IgD-negative memory B cell (primary cell): ENCODE results near the gene TUBAL3. TPM values are rescaled to one million over a fixed set of nuclear protein-coding genes. Genes with fewer than 3 reads are reported as not detected.

Experiments used
- H3K27ac Mint-ChIP-seq, 3 donors: one replicate each; pipeline ENCODE4 v1.8.0; 2020 to 2022; ENCODE audit warnings: mild to moderate bottlenecking in 3 of 3, mixed read lengths in 3 of 3, moderate library complexity in 1 of 3
- H3K27me3 Mint-ChIP-seq: one replicate; pipeline ENCODE4 v1.8.0; 2021; ENCODE audit warnings: mixed read lengths
- H3K36me3 Mint-ChIP-seq: one replicate; pipeline ENCODE4 v1.8.0; 2020; ENCODE audit warnings: mild to moderate bottlenecking, mixed read lengths
- H3K4me1 Mint-ChIP-seq, 3 donors: one replicate each; pipeline ENCODE4 v1.8.0; 2020 to 2022; ENCODE audit warnings: mixed read lengths in 3 of 3, mild to moderate bottlenecking in 1 of 3
- H3K4me3 Mint-ChIP-seq, 4 donors: one replicate each; pipeline ENCODE4 v1.8.0; 2020 to 2022; ENCODE audit warnings: mild to moderate bottlenecking in 4 of 4, mixed read lengths in 4 of 4, moderate library complexity in 3 of 4
- H3K9me3 Mint-ChIP-seq, 3 donors: one replicate each; pipeline ENCODE4 v1.8.0; 2020 to 2021; ENCODE audit warnings: mixed read lengths in 3 of 3, mild to moderate bottlenecking in 1 of 3
- polyA plus RNA-seq: library from polyadenylated mRNA; unstranded; fragments of 300-500 nt; fragmentation: Illumina TruSeq; gene quantifications from one replicate; pipeline ENCODE4 v1.2.3, GENCODE V29; 2021

TUBAL3 gene
- polyA plus RNA-seq, 1 donor from 2014 or later: not detected

- Mint-ChIP-seq H3K4me3 (no peak overlapping the region), H3K36me3 (no peaks in the 10 kb centered on the region), H3K27ac (no peak overlapping the region), H3K27me3 (no peaks in the 10 kb centered on the region), H3K9me3 (no peaks in the 10 kb centered on the region), H3K4me1 (peaks cover 9 to 18% (median 12%) of the 10 kb centered on the region in 3 donors)
Measured at GRCh38 chr10:5441106-5441505, 36.5 kb upstream of the TUBAL3 start.

- no peaks in the 10 kb centered on the region for H3K36me3 Mint-ChIP-seq
- peaks cover 7 to 17% (median 11%) of the 10 kb centered on the region in 3 donors for H3K4me1 Mint-ChIP-seq
- H3K27me3 Mint-ChIP-seq: no peaks in the 10 kb centered on the region
- H3K9me3 Mint-ChIP-seq: no peaks in the 10 kb centered on the region
- no peak overlapping the region for H3K27ac Mint-ChIP-seq
- H3K4me3 Mint-ChIP-seq: no peak overlapping the region
Measured at GRCh38 chr10:5440206-5440605, 35.6 kb upstream of the TUBAL3 start.

- Mint-ChIP-seq H3K9me3 (peaks cover 0 to 3% (median 0%) of the 10 kb centered on the region in 3 donors), H3K4me3 (no peak overlapping the region), H3K27me3 (no peaks in the 10 kb centered on the region), H3K27ac (no peak overlapping the region), H3K4me1 (peaks cover 0 to 5% (median 0%) of the 10 kb centered on the region in 3 donors), H3K36me3 (no peaks in the 10 kb centered on the region)
Measured at GRCh38 chr10:5435328-5435727, 30.7 kb upstream of the TUBAL3 start.

GRCh38 chr10:5434017-5434753, 29.6 kb upstream of the TUBAL3 start:
- peaks cover 0 to 3% (median 0%) of the 10 kb centered on the region in 3 donors for H3K9me3 Mint-ChIP-seq
- H3K4me3 Mint-ChIP-seq: no peak overlapping the region

GRCh38 chr10:5433182-5433581, 28.6 kb upstream of the TUBAL3 start:
- Mint-ChIP-seq H3K4me1 (peaks cover 0 to 5% (median 0%) of the 10 kb centered on the region in 3 donors), H3K9me3 (peaks cover 0 to 3% (median 0%) of the 10 kb centered on the region in 3 donors), H3K27me3 (no peaks in the 10 kb centered on the region), H3K27ac (no peak overlapping the region), H3K36me3 (no peaks in the 10 kb centered on the region), H3K4me3 (no peak overlapping the region)

More at GRCh38 chr10:5434017-5434753, 29.6 kb upstream of the TUBAL3 start:
- Mint-ChIP-seq H3K27me3 (no peaks in the 10 kb centered on the region), H3K4me1 (peaks cover 0 to 5% (median 0%) of the 10 kb centered on the region in 3 donors), H3K27ac (no peak overlapping the region), H3K36me3 (no peaks in the 10 kb centered on the region)

- Mint-ChIP-seq H3K9me3 (peaks cover 0 to 3% (median 0%) of the 10 kb centered on the region in 3 donors), H3K4me3 (no peak overlapping the region), H3K27ac (no peak overlapping the region), H3K27me3 (no peaks in the 10 kb centered on the region), H3K36me3 (no peaks in the 10 kb centered on the region), H3K4me1 (peaks cover 0 to 6% (median 0%) of the 10 kb centered on the region in 3 donors)
Measured at GRCh38 chr10:5428133-5428532, 23.5 kb upstream of the TUBAL3 start.

GRCh38 chr10:5424751-5425150, 20.1 kb upstream of the TUBAL3 start:
- H3K27ac Mint-ChIP-seq: no peak overlapping the region
- no peak overlapping the region for H3K4me3 Mint-ChIP-seq
- H3K36me3 Mint-ChIP-seq: peaks cover 4% of the 10 kb centered on the region
- peaks cover 0 to 3% (median 0%) of the 10 kb centered on the region in 3 donors for H3K4me1 Mint-ChIP-seq
- peaks cover under 1 to 3% (median 2%) of the 10 kb centered on the region in 3 donors for H3K9me3 Mint-ChIP-seq
- peaks cover 1% of the 10 kb centered on the region for H3K27me3 Mint-ChIP-seq

GRCh38 chr10:5423771-5424170, 19.1 kb upstream of the TUBAL3 start:
- no peak overlapping the region for H3K4me3 Mint-ChIP-seq
- H3K27me3 Mint-ChIP-seq: peaks cover 1% of the 10 kb centered on the region
- H3K9me3 Mint-ChIP-seq: peaks cover 4 to 13% (median 8%) of the 10 kb centered on the region in 3 donors
- H3K36me3 Mint-ChIP-seq: peaks cover 6% of the 10 kb centered on the region
- H3K4me1 Mint-ChIP-seq: peaks cover 0 to 3% (median 0%) of the 10 kb centered on the region in 3 donors
- no peak overlapping the region for H3K27ac Mint-ChIP-seq

GRCh38 chr10:5419466-5420094, 15.0 kb upstream of the TUBAL3 start:
- Mint-ChIP-seq H3K4me3 (no peak overlapping the region), H3K27me3 (peaks cover 1% of the 10 kb centered on the region), H3K4me1 (no peaks in the 10 kb centered on the region), H3K27ac (no peak overlapping the region), H3K36me3 (peaks cover 8% of the 10 kb centered on the region), H3K9me3 (peaks cover 10 to 18% (median 12%) of the 10 kb centered on the region in 3 donors)

GRCh38 chr10:5418584-5418983, 14.0 kb upstream of the TUBAL3 start:
- Mint-ChIP-seq H3K27me3 (peaks cover 1% of the 10 kb centered on the region), H3K9me3 (peaks cover 10 to 18% (median 12%) of the 10 kb centered on the region in 3 donors), H3K4me1 (no peaks in the 10 kb centered on the region), H3K27ac (no peak overlapping the region), H3K4me3 (no peak overlapping the region), H3K36me3 (peaks cover 8% of the 10 kb centered on the region)

GRCh38 chr10:5416981-5417380, 12.4 kb upstream of the TUBAL3 start:
- Mint-ChIP-seq H3K27ac (no peak overlapping the region), H3K4me3 (no peak overlapping the region), H3K9me3 (peaks cover 10 to 18% (median 12%) of the 10 kb centered on the region in 3 donors), H3K27me3 (peaks cover 1% of the 10 kb centered on the region), H3K4me1 (peaks cover 0 to 3% (median 3%) of the 10 kb centered on the region in 3 donors), H3K36me3 (peaks cover 6% of the 10 kb centered on the region)

GRCh38 chr10:5413012-5413938, 8.6 kb upstream of the TUBAL3 start:
- peaks cover 0 to 3% (median 3%) of the 10 kb centered on the region in 3 donors for H3K4me1 Mint-ChIP-seq
- peaks cover 2 to 6% (median 3%) of the 10 kb centered on the region in 3 donors for H3K9me3 Mint-ChIP-seq
- H3K27ac Mint-ChIP-seq: no peak overlapping the region
- peaks cover under 1% of the 10 kb centered on the region for H3K36me3 Mint-ChIP-seq
- peaks cover 7% of the 10 kb centered on the region for H3K27me3 Mint-ChIP-seq
- H3K4me3 Mint-ChIP-seq: no peak overlapping the region

- Mint-ChIP-seq H3K27ac (peak within 1 kb of the TSS in 1 of 3 donors; percentile 16), H3K36me3 (no peaks in the 10 kb centered on the region), H3K27me3 (peaks cover 9% of the 10 kb centered on the region), H3K4me3 (peak within 1 kb of the TSS; percentile 82 to 94 (median 92)), H3K9me3 (peaks cover 0 to 6% (median 0%) of the 10 kb centered on the region in 3 donors), H3K4me1 (peaks cover 0 to 3% (median 3%) of the 10 kb centered on the region in 3 donors)
Measured at GRCh38 chr10:5412277-5412941, 7.8 kb upstream of the TUBAL3 start, which contains the start of gene NET1. TSS of gene NET1 (plus strand) at chr10:5412557. CDS start at chr10:5412693, 136 bp downstream.

- Mint-ChIP-seq H3K9me3 (peaks cover 0 to 6% (median 0%) of the 10 kb centered on the region in 3 donors), H3K27me3 (peaks cover 9% of the 10 kb centered on the region), H3K27ac (peak overlapping the region in 1 of 3 donors; percentile 16), H3K4me1 (peaks cover 0 to 3% (median 3%) of the 10 kb centered on the region in 3 donors), H3K36me3 (no peaks in the 10 kb centered on the region), H3K4me3 (peak overlapping the region; percentile 82 to 94 (median 92))
Measured at GRCh38 chr10:5411941-5412276, 7.3 kb upstream of the TUBAL3 start.
